Midbrain (tissue), 1 donor: ENCODE data around the gene SYT17.

Source experiments
- DNase-seq: peaks from one replicate; lab custom pipeline; 2025; lab: John Stamatoyannopoulos, UW

The SYT17 gene

DNA sequence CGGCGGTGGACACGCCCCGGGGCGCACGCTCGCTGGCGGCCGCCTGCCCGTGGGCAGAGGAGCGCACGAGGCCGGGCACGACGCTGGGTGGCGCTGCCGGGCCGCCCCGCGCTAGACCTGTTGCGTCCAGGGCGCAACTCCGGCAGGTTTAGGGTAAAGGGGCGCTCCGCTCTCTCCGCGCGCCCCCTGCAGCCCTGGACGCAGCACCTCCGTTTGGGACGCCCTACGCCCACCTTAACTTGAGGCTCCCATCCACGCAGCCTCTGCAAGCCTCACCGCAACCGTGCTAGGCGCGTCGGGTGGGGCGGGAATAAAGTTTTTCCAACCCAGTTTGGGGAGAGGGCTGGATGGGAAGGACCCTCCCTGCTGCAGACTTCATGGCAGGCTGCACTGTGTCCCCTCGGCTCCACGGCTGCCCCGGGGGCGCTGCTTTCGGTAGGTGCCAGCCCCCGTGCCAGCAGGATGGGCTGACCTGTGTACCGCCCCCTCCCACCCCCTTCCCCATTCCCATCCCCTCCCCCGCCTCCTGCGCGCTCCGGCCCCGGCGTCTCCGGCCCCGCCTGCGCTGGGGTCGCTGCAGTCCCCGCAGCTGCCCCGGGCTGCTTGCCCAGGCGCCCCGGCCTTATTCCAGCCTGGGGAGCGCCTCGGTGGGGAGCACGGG lies at the start of gene SYT17:
Gene SYT17, plus strand, starts transcription at position 531 of the 661 bp plus-strand sequence. CDS start 407 bp downstream, outside the sequence.
- peak; percentile 73 for DNase-seq

DNA sequence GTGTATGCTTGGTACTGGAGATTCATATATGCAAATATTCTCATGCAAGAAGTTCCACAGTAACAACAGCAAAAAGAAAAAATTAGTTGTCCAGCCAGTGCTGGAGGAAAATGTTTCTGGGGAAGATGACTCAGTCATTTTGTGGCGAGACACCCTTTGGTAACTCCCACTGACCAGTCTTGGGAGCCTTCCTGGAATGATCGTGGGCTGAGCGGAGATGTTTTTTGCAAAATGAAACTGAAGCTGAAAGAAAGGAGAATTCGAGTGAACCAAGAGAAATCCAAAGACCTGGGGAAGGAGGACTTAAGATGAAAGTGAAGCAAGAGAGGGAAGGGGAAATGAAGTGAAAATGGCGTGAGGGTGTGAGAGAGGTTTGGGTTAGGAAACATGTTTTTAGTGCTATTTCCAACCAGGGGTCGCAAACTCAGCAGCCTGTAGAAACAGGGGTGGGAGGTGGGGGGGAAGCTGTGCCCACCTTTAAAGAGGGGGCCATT lies 49.1 kb upstream of the SYT17 start:
- peak; percentile 37 for DNase-seq

DNA sequence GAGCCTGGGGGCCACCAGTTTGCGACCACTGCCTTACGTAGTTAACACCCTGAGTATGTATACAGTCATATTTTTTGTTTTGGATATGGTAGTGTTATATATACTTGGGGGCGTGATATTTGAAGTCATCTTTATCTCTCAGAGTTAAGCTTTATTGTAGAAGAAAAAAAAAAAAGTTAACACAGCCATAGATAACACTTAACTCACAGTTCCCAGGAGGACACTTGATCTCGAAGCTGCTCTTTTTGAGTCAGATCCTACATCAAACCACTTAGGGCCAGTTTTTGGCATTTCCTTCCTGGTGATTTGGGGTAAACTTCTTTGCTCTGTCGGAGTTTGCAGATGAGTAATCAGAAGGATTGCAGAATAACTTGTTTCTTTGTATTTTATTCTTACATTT lies 48.5 kb upstream of the SYT17 start:
- DNase-seq = no peak

DNA sequence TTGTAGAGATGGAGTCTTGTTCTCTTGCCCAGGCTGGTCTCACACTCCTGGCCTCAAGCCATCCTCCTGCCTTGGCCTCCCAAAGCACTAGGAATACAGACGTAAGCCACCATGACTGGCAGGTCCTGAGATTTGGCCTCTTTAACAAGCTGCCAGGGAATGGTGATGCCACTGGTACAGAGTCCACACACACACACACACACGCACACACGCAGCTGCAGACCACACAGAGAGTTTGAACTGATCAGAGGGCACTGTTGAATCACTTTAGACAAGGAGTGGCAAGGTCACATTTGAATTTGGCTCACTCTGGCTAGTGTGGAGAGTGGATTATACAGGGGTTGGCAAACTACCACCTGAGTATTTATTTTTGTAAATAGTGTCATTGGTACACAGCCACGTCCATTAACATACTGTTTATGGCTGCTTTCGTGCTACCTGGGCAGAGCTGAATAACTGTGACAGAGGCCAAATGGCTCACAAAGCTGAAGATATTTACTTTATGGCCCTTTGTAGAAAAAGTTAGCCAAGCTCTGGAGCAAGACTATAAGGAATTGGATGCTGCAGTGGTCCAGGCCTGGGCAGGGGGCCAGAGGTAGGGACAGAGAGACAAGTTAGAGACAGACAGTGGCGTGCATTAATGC lies 44.4 kb upstream of the SYT17 start:
- DNase-seq = no peak

GRCh38 chr16:19126300-19126699 lies 41.7 kb upstream of the SYT17 start:
- no peak for DNase-seq

DNA sequence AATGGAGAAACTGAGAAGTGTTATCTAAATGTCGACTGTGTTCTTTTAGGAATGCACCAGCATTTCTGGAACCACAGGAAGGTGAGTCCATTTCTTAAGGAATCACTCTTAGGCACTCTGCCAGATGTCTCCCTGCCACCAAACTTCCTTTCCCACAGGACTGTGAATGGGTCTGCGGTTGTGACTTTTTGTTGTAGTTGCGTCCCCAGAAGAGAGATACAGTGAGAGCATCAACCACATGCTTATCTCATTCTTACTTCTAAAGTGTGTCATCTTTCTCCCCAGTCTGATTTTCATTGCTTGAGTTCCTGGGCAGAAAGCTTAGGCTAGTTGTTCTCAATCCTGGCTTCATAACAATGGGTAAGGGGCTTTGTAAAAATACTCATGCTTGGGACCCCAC lies 40.8 kb upstream of the SYT17 start:
- no peak for DNase-seq

DNA sequence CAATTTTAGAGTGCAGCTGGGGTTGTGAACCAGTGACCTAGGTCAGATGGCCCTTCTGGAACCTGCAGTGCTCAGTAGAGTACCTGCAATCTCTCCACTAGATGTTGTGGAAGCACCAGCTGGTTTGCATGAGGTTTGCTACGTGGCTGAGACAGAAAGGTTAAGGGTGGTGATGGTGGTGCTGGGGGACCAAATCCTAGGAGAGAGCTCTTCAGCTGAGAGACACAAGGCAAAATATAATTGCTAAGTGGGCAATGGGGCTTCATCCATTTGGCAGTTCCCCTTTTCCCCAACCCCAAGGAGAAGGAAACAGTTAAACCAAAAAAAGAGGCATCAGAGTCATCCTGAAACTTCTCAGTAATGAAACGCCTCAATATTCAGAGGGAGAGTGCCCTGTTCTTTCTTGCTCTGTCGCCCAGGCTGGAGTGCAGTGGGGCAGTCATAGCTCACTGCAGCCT lies 40.3 kb upstream of the SYT17 start:
- peak; percentile 17 for DNase-seq

GRCh38 chr16:19128454-19129200 lies 39.4 kb upstream of the SYT17 start:
- no peak for DNase-seq

GRCh38 chr16:19130385-19130784 lies 37.7 kb upstream of the SYT17 start:
- no peak for DNase-seq

DNA sequence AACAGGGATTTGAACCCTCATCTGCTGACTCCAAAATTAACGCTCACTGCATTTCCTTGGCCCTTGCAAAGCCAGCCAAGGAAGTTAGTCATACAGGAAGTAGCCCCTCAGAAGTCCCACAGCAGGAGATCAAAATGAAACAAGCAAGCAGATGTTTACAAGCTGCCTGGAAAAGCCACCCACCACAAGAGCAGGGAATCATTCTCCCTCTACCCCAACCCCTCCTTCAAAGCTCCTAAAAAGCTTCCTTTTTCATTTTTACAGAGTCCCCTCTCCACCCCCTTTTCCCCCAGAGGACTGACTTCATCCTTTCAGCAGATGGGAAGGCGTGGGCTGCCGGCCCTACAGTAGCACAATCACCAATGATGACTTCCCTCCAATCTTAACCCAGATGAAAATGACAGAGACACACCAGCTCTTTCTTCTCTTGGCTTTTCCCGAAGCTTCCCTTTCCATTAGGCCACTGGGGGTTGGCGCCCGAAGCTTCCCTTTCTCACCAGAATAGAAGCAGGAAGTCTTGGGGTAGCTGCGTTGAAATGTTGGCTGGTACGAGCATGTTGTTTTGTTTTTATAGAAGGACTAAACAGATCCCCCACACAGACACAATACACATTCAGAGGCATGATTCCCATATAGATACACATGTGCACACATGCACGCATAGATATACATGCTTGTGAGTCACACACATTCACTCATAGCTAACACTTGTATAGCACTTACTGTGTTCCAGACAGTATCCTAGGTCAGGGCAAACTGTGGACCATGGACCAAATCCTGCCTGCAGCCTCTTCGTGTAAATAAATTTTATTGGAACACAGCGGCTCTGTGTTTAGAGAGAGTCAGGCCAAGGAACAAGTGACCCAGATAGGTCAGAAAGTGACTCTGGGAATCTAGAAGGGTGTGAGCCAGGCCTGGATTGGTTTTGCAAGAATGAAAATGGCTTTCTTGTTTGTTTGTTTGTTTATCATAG lies 36.9 kb upstream of the SYT17 start:
- peak; percentile 28 for DNase-seq

GRCh38 chr16:19131825-19132218 lies 36.2 kb upstream of the SYT17 start:
- DNase-seq = no peak

GRCh38 chr16:19132255-19132654 lies 35.8 kb upstream of the SYT17 start:
- no peak for DNase-seq

GRCh38 chr16:19132898-19133297 lies 35.1 kb upstream of the SYT17 start:
- no peak for DNase-seq

GRCh38 chr16:19133600-19133999 lies 34.4 kb upstream of the SYT17 start:
- no peak for DNase-seq

DNA sequence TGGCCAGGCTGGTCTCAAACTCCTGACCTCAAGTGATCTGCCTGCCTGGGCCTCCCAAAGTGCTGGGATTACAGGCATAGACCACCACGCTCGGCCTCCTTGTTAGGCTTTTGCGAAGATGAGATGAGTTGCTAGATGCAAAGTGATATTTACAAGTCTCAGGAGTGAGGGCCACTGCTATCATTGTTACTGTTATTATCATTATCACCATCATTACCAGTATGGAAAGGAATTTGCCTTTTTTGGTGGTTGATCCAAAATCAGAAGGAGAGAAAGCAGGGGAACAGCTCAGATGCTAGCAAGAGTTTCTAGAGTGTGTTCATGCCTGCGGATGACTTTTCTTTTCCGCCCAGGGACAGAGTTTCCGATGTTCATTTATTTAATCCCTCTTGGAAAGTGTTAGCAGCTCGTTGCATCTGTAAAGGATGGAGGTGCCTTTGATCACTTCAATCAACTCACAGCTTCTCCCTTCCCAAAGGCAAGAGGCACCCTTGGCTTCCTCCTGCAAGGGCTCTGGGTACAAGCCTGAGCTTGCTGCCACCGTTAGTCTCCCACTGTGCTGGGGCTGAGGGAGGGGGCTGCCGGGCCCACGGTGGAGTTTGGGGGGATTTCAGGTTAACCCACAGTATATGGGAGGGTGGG lies 32.7 kb upstream of the SYT17 start:
- DNase-seq = no peak

GRCh38 chr16:19135896-19136438 lies 32.1 kb upstream of the SYT17 start:
- DNase-seq = no peak

DNA sequence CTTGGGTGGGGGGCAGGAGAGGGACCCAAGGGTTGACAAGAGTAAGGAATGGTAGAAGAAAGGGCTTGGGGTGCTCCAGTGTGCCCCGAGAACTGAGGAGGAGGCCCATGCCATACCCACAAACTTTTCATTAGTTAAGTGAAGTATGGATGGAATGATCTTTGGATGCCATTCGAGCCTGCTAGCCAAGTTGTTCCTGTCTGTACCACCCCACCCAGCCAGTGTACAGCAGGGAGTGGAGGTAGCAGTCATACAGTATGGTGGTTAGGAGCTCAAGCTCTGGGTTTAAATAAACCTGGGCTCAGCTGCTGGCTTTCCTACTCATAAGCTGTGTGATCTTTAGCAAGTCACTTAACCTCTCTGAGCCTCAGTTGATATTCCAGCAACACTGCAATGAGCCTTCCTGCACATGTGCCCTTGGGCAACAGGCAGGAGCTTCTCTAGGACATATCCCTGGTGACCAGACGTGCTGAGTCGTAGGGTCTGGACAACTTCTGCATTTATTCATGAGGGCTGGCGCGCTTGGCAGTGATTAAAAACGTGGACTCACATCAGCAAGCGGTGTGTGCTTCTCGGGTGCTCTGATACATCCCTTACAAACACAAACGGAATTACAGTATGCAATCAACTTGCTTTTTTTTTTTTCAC lies 31.4 kb upstream of the SYT17 start:
- DNase-seq = peak; percentile 25

DNA sequence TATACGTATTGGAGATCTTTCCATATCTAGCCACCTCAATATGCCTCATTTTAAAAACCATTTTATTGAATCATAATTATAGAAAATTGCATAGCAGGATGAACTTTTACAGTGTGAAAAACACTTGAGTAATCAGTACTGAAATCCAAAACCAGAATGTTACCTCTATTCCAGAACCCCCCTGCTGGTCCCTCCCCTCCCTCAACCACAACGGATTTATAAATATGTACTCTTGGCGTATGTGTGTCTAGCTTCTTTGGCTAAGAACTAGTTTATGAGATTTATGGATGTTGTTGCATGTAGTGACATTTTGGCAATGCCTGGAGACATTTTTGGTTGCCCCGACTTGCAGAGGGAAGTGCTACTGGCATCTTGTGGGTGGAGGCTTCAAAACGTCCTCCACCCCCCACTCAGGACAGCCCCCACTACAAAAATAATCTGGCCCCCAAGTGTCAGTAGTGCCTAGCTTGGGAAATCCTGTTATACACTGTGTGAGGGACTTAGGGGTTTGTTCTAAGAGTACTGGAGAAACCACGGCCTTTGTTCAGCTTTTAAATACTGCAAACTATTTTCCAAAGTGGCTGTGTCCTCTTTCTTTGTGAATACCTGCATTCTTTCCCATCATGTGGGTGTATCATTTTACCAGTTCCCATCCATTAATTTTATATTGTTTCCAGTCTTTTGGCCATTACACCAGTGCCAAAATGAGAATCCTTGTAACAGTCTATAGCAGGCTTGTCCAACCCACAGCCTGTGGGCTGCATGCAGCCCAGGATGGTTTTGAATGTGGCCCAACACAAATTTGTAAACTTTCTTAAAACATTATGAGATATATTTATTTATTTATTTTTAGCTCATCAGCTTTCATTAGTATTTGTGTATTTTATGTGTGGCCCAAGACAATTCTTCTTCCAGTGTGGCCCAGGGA lies 30.6 kb upstream of the SYT17 start:
- no peak for DNase-seq

GRCh38 chr16:19138601-19139000 lies 29.4 kb upstream of the SYT17 start:
- no peak for DNase-seq
